Loucy (cell line): Measurements from ENCODE around the gene CDKN1C.

Experiments used
- EZH2phosphoT487 ChIP-seq: fragments of 200-600 bp; IDR thresholded peaks from 2 replicates; pipeline ENCODE4 v1.6.1; 2018; ENCODE audit warnings: antibody characterized with exemption, mild to moderate bottlenecking, moderate library complexity, borderline replicate concordance
- TF ChIP-seq, protein P1 (sequence below): fragments of 200-600 bp; sonication (generic); conservative IDR thresholded peaks from 2 replicates; pipeline ENCODE4 v1.5.1; 2014; ENCODE audit warnings: mild to moderate bottlenecking, antibody characterized with exemption, low read length

DNA sequence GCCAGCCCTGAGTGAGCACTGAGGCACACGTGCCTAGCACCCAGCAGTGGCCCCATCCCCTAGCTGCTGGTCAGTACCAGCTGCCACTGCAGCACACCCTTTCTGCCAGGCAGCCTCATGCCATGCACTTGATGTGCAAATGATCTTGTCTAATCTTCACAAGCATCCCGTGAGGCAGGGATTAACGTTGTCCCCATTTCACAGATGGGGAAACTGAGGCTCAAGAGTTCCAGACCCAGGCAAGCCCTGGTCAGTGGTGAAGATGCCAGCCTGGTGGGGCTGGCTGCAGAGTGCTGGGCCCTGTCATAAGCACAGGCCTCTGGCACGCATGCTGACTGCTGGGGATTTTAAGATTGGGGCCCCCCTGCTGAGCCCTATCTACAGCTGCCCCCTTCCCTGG lies 8.4 kb upstream of the CDKN1C start:
- TF ChIP-seq, protein P1, sequence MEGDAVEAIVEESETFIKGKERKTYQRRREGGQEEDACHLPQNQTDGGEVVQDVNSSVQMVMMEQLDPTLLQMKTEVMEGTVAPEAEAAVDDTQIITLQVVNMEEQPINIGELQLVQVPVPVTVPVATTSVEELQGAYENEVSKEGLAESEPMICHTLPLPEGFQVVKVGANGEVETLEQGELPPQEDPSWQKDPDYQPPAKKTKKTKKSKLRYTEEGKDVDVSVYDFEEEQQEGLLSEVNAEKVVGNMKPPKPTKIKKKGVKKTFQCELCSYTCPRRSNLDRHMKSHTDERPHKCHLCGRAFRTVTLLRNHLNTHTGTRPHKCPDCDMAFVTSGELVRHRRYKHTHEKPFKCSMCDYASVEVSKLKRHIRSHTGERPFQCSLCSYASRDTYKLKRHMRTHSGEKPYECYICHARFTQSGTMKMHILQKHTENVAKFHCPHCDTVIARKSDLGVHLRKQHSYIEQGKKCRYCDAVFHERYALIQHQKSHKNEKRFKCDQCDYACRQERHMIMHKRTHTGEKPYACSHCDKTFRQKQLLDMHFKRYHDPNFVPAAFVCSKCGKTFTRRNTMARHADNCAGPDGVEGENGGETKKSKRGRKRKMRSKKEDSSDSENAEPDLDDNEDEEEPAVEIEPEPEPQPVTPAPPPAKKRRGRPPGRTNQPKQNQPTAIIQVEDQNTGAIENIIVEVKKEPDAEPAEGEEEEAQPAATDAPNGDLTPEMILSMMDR: no peak
- no peak for TF ChIP-seq EZH2phosphoT487
